Loucy (cell line): ENCODE results near the gene HSPG2.
"Not testable (repeated sequence)": the region's sequence is repeated elsewhere in the genome, so short reads cannot be mapped to it uniquely, and the experiment has no call there.

Experiments used
- H2AFZ ChIP-seq: fragments of 200-600 bp; sonication (generic); 2 replicates; pipeline ENCODE4 v1.6.0; 2016; ENCODE audit warnings: antibody characterized with exemption, mild to moderate bottlenecking, low read length, moderate library complexity
- H3F3A ChIP-seq: fragments of 200-600 bp; 2 replicates; pipeline ENCODE4 v1.6.0; 2016; ENCODE audit warnings: antibody characterized with exemption, low read depth, mild to moderate bottlenecking
- H3K27me3 ChIP-seq: fragments of 200-600 bp; sonication (generic); 2 replicates; pipeline ENCODE4 v1.6.1; 2014; ENCODE audit warnings: low read length, mild to moderate bottlenecking; ENCODE audit not compliant: insufficient read depth, poor library complexity, severe bottlenecking
- H3K36me3 ChIP-seq: fragments of 200-600 bp; sonication (generic); 2 replicates; pipeline ENCODE4 v1.6.1; 2016; ENCODE audit warnings: low read length; ENCODE audit not compliant: insufficient read depth
- H3K4me1 ChIP-seq: fragments of 200-600 bp; sonication (generic); 2 replicates; pipeline ENCODE4 v1.5.1; 2014; ENCODE audit warnings: low read length, mild to moderate bottlenecking; ENCODE audit not compliant: insufficient read depth, poor library complexity, severe bottlenecking
- H3K4me2 ChIP-seq: fragments of 200-600 bp; sonication (generic); 2 replicates; pipeline ENCODE4 v1.6.0; 2014; ENCODE audit warnings: antibody characterized with exemption, low read length, low read depth, mild to moderate bottlenecking; ENCODE audit not compliant: poor library complexity, severe bottlenecking
- H3K4me3 ChIP-seq: fragments of 200-600 bp; sonication (generic); 2 replicates; pipeline ENCODE4 v1.5.1; 2014; ENCODE audit warnings: low read length, mild to moderate bottlenecking, mixed read lengths; ENCODE audit not compliant: poor library complexity, severe bottlenecking
- H3K79me2 ChIP-seq: fragments of 200-600 bp; sonication (generic); 2 replicates; pipeline ENCODE4 v1.6.1; 2014; ENCODE audit warnings: low read length; ENCODE audit not compliant: insufficient read depth
- H3K9ac ChIP-seq: fragments of 200-600 bp; sonication (generic); 2 replicates; pipeline ENCODE4 v1.6.0; 2014; ENCODE audit warnings: mild to moderate bottlenecking, low read depth, low read length, moderate library complexity; ENCODE audit not compliant: poor library complexity, severe bottlenecking
- H3K9me2 ChIP-seq: fragments of 200-600 bp; sonication (generic); replicated peaks from 2 replicates; pipeline ENCODE4 v1.6.1; 2016; ENCODE audit warnings: low read depth, low read length, mixed read lengths
- H3K9me3 ChIP-seq: fragments of 200-600 bp; sonication (generic); 2 replicates; pipeline ENCODE4 v1.6.1; 2014; ENCODE audit warnings: mild to moderate bottlenecking, antibody characterized with exemption, low read length, low read depth; ENCODE audit not compliant: insufficient read depth
- H4K20me1 ChIP-seq: fragments of 200-600 bp; sonication (generic); 2 replicates; pipeline ENCODE4 v1.6.0; 2014; ENCODE audit warnings: antibody characterized with exemption, low read length, mild to moderate bottlenecking; ENCODE audit not compliant: insufficient read depth, poor library complexity, severe bottlenecking
- CTCF ChIP-seq: fragments of 200-600 bp; sonication (generic); conservative IDR thresholded peaks from 2 replicates; pipeline ENCODE4 v1.5.1; 2014; ENCODE audit warnings: mild to moderate bottlenecking, antibody characterized with exemption, low read length
- EZH2phosphoT487 ChIP-seq: fragments of 200-600 bp; IDR thresholded peaks from 2 replicates; pipeline ENCODE4 v1.6.1; 2018; ENCODE audit warnings: antibody characterized with exemption, mild to moderate bottlenecking, moderate library complexity, borderline replicate concordance

The HSPG2 gene

DNA sequence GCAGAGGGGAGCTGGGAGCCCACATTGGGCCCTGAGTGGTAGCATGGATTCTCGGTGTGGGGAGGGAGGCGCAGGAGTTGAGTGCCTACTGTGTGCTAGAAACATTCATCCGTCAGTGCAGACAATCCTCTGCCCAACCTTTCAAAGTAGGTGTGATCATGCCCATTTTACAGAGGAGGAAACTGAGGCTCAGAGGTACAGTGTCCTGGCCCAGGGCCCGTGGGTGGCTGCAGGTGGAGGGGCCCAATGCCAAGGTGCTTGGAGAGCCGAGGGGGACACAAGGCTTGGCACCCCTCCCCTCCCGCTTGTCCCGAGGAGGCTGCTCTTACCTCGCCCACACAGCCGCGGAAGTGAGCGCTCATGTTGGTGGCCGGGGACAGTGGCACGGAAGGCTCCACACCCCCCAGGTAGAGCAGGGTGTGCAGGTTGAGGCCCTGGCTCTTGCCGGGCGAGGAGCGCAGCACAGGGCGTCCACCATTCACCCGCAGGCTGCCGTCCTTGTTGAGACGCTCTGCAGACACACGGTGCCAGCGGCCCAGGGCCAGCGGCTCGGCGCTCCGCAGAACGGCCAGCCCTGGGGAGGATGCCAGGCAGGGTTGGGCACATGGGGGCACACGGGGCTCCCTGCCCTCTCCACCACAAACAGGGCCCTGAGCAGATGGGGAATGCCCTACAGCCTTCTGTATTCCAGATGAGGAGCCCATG lies 108.5 kb downstream of the HSPG2 start:
- no peaks in the 10 kb centered on the region for H3K27me3 ChIP-seq
- no peaks in the 10 kb centered on the region for H3F3A ChIP-seq
- no peaks in the 10 kb centered on the region for H3K79me2 ChIP-seq
- no peaks in the 10 kb centered on the region for H3K36me3 ChIP-seq
- no peak overlapping the region for H3K9ac ChIP-seq
- H3K9me2 ChIP-seq: no peaks in the 10 kb centered on the region
- no peak overlapping the region for H2AFZ ChIP-seq
- no peaks in the 10 kb centered on the region for H4K20me1 ChIP-seq
- TF ChIP-seq CTCF: no peak
- no peak for TF ChIP-seq EZH2phosphoT487
- no peak overlapping the region for H3K4me3 ChIP-seq
- no peak overlapping the region for H3K4me2 ChIP-seq
- H3K9me3 ChIP-seq: no peaks in the 10 kb centered on the region; the same call in 1 of the 2 replicates
- H3K4me1 ChIP-seq: no peaks in the 10 kb centered on the region

GRCh38 chr1:21828075-21828474 lies 109.0 kb downstream of the HSPG2 start:
- Histone ChIP-seq H3K9ac (no peak overlapping the region), H3K36me3 (no peaks in the 10 kb centered on the region), H3F3A (no peaks in the 10 kb centered on the region), H3K9me2 (no peaks in the 10 kb centered on the region), H4K20me1 (no peaks in the 10 kb centered on the region), H3K4me2 (no peak overlapping the region), H3K9me3 (no peaks in the 10 kb centered on the region), H3K27me3 (no peaks in the 10 kb centered on the region), H2AFZ (no peak overlapping the region), H3K4me3 (no peak overlapping the region), H3K79me2 (no peaks in the 10 kb centered on the region), H3K4me1 (no peaks in the 10 kb centered on the region)
- TF ChIP-seq CTCF (no peak), EZH2phosphoT487 (no peak)

- Histone ChIP-seq H3K4me1 (no peaks in the 10 kb centered on the region), H3K9me3 (no peaks in the 10 kb centered on the region), H3K36me3 (no peaks in the 10 kb centered on the region), H4K20me1 (no peaks in the 10 kb centered on the region), H3K4me3 (no peak overlapping the region), H3K27me3 (no peaks in the 10 kb centered on the region), H3K4me2 (no peak overlapping the region), H3K9me2 (no peaks in the 10 kb centered on the region), H3F3A (no peaks in the 10 kb centered on the region), H3K9ac (no peak overlapping the region), H2AFZ (no peak overlapping the region), H3K79me2 (no peaks in the 10 kb centered on the region)
- no peak for TF ChIP-seq EZH2phosphoT487
- TF ChIP-seq CTCF: no peak
These were observed 109.9 kb downstream of the HSPG2 start for GRCh38 chr1:21827141-21827679.

- not testable (repeated sequence) for H3K9me2 ChIP-seq, H4K20me1 ChIP-seq, H3K27me3 ChIP-seq, H3K9me3 ChIP-seq, H3K9ac ChIP-seq, H3F3A ChIP-seq, H3K4me2 ChIP-seq, H3K4me1 ChIP-seq, H3K79me2 ChIP-seq, H3K36me3 ChIP-seq, H2AFZ ChIP-seq, H3K4me3 ChIP-seq
These were observed 110.4 kb downstream of the HSPG2 start for GRCh38 chr1:21826694-21827093.
